Fibroblast of the aortic adventitia (primary cell): ENCODE data around the gene ACTR1B. TPM values are rescaled to one million over a fixed set of nuclear protein-coding genes. Genes with fewer than 3 reads are reported as not detected.

Experiments used
- small RNA-seq: library from RNA; depleted of rRNA; stranded (forward); fragments of <200 nt; gene quantifications from one replicate; pipeline ENCODE3, GENCODE V24; 2012
- total RNA-seq: library from RNA; depleted of rRNA; stranded (reverse); fragments of >200 nt; gene quantifications from 2 replicates; pipeline ENCODE4 v1.2.3, GENCODE V29; 2012; ENCODE audit warnings: low replicate concordance

ACTR1B gene
- total RNA-seq, 1 donor = 44.6 TPM

Small RNA genes within 50 kb of the gene (small RNA-seq; reads per million reads assigned to genes)
- not detected for gene RNU4-8P

Other genes starting within 250 kb of the ACTR1B start
- gene ANKRD36B, start 74.2 kb downstream of the ACTR1B start, total RNA-seq = 49.8 and 72.4 TPM in 2 replicates
- gene COX5B, start 18.0 kb downstream of the ACTR1B start, total RNA-seq = 83.4 and 198 TPM in 2 replicates
- gene C2orf92, start 5.7 kb upstream of the ACTR1B start, total RNA-seq = 1.9 and 2.0 TPM in 2 replicates
- gene ZAP70, start 49.5 kb upstream of the ACTR1B start, total RNA-seq = 0.25 TPM in 1 of 2 replicates, not detected in the other